Esophagus muscularis mucosa (tissue), 3 donors: ENCODE data around the gene SETD2.

Source experiments
- POLR2A ChIP-seq: fragments of 450-650 bp; IDR thresholded peaks from one replicate; pipeline ENCODE4 v1.6.1; 2017; ENCODE audit warnings: antibody characterized with exemption, moderate library complexity, mild to moderate bottlenecking, low read depth
- TF ChIP-seq, protein P1 (sequence below), 3 experiments: fragments of 200-600 bp in 2 of 3; fragments of 450-650 bp in 1 of 3; sonication (generic) in 2 of 3; IDR thresholded peaks; one replicate each; pipeline ENCODE4 v1.5.1; 2017 to 2019; ENCODE audit warnings: antibody characterized with exemption in 3 of 3, mild to moderate bottlenecking in 2 of 3, moderate library complexity in 1 of 3

- TF ChIP-seq, protein P1, sequence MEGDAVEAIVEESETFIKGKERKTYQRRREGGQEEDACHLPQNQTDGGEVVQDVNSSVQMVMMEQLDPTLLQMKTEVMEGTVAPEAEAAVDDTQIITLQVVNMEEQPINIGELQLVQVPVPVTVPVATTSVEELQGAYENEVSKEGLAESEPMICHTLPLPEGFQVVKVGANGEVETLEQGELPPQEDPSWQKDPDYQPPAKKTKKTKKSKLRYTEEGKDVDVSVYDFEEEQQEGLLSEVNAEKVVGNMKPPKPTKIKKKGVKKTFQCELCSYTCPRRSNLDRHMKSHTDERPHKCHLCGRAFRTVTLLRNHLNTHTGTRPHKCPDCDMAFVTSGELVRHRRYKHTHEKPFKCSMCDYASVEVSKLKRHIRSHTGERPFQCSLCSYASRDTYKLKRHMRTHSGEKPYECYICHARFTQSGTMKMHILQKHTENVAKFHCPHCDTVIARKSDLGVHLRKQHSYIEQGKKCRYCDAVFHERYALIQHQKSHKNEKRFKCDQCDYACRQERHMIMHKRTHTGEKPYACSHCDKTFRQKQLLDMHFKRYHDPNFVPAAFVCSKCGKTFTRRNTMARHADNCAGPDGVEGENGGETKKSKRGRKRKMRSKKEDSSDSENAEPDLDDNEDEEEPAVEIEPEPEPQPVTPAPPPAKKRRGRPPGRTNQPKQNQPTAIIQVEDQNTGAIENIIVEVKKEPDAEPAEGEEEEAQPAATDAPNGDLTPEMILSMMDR (IDR thresholded peaks at IDR 0.05), result no peak
- no peak for TF ChIP-seq POLR2A
These were observed 171.7 kb downstream of the SETD2 start for GRCh38 chr3:46992231-46992630.
